RWPE2 (cell line): Measurements from ENCODE around the gene KNTC1.

Source experiments
- ATAC-seq: fragments of 200-7000 bp; cut with Tn5 transposase; 3 replicates; pipeline ENCODE4 v1.9.1; 2021; ENCODE audit warnings: low read depth
- DNase-seq: peaks from one replicate; pipeline ENCODE4 v3.0.0-alpha.2; 2020; ENCODE audit warnings: low spot score
- H3K27ac ChIP-seq: fragments of 450-650 bp; 2 replicates; pipeline ENCODE4 v1.5.1; 2017; ENCODE audit warnings: mild to moderate bottlenecking; ENCODE audit not compliant: poor library complexity, severe bottlenecking
- H3K27me3 ChIP-seq: fragments of 250-450 bp; sonication (Bioruptor Pico); 2 replicates; pipeline ENCODE4 v1.5.1; 2021; ENCODE audit warnings: mild to moderate bottlenecking, moderate library complexity; ENCODE audit not compliant: insufficient read depth, poor library complexity, severe bottlenecking
- H3K36me3 ChIP-seq: fragments of 250-450 bp; sonication (Bioruptor Pico); 2 replicates; pipeline ENCODE4 v1.5.1; 2020; ENCODE audit warnings: low read depth, mild to moderate bottlenecking, moderate library complexity
- H3K4me1 ChIP-seq: fragments of 250-450 bp; sonication (Bioruptor Pico); 2 replicates; pipeline ENCODE4 v1.5.1; 2021; ENCODE audit warnings: mild to moderate bottlenecking, moderate library complexity; ENCODE audit not compliant: insufficient read depth, poor library complexity, severe bottlenecking
- H3K4me3 ChIP-seq: fragments of 250-450 bp; sonication (Bioruptor Pico); 2 replicates; pipeline ENCODE4 v1.5.1; 2021; ENCODE audit warnings: mild to moderate bottlenecking, moderate library complexity; ENCODE audit not compliant: severe bottlenecking
- H3K9me3 ChIP-seq: fragments of 250-450 bp; sonication (Bioruptor Pico); 2 replicates; pipeline ENCODE4 v1.5.1; 2021; ENCODE audit warnings: mild to moderate bottlenecking, moderate library complexity; ENCODE audit not compliant: severe bottlenecking
- TF ChIP-seq, protein P1 (sequence below): fragments of 450-650 bp; IDR thresholded peaks from one replicate; pipeline ENCODE4 v1.5.1; 2017; ENCODE audit warnings: mild to moderate bottlenecking, moderate library complexity; ENCODE audit not compliant: poor library complexity, severe bottlenecking

The KNTC1 gene

DNA sequence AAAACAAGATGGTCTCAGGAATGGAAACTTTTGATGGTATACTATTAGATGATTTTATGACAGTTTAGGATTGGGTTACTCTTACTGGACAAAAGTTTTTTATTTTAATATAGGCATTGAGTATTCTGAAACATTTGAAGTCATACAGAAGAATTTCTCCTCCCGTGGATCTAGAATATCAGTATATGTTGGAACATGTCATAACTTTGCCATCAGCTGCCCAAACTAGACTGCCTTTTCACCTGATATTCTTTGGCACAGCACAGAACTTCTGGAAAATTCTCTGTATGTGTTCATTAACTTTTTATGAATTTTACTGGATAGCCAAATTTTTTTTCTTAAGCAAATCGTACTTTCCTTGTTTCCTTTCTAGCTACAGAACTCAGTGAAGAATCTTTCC, 75.4 kb downstream of the KNTC1 start:
- no peak for ATAC-seq
- no peaks in the 10 kb centered on the region for H3K4me1 ChIP-seq
- H3K9me3 ChIP-seq: no peaks in the 10 kb centered on the region
- no peak overlapping the region for H3K4me3 ChIP-seq
- no peak overlapping the region for H3K27ac ChIP-seq
- DNase-seq: no peak
- H3K36me3 ChIP-seq: peaks cover 85% of the 10 kb centered on the region
- H3K27me3 ChIP-seq: no peaks in the 10 kb centered on the region
- TF ChIP-seq, protein P1, sequence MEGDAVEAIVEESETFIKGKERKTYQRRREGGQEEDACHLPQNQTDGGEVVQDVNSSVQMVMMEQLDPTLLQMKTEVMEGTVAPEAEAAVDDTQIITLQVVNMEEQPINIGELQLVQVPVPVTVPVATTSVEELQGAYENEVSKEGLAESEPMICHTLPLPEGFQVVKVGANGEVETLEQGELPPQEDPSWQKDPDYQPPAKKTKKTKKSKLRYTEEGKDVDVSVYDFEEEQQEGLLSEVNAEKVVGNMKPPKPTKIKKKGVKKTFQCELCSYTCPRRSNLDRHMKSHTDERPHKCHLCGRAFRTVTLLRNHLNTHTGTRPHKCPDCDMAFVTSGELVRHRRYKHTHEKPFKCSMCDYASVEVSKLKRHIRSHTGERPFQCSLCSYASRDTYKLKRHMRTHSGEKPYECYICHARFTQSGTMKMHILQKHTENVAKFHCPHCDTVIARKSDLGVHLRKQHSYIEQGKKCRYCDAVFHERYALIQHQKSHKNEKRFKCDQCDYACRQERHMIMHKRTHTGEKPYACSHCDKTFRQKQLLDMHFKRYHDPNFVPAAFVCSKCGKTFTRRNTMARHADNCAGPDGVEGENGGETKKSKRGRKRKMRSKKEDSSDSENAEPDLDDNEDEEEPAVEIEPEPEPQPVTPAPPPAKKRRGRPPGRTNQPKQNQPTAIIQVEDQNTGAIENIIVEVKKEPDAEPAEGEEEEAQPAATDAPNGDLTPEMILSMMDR: no peak

DNA sequence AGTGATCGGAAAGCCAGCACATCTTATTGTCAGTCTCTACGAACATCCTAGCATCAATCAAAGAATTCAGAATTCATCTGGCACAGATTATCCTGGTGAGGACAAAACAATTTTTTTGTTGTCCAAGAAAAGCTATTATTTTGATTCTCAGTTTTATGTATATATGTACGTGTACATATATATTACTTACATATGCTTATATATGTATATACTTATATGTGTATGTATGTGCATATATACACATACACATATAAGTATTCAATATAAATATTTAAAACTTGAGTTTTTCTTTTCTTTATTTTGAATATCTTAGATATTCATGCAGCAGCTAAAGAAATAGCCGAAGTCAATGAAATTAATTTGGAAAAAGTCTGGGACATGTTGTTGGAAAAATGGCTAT, 77.9 kb downstream of the KNTC1 start:
- no peaks in the 10 kb centered on the region for H3K4me1 ChIP-seq
- TF ChIP-seq, protein P1: no peak
- no peak overlapping the region for H3K4me3 ChIP-seq
- no peak for ATAC-seq
- no peak for DNase-seq
- no peaks in the 10 kb centered on the region for H3K27me3 ChIP-seq
- H3K36me3 ChIP-seq: peaks cover 88% of the 10 kb centered on the region
- no peak overlapping the region for H3K27ac ChIP-seq
- H3K9me3 ChIP-seq: no peaks in the 10 kb centered on the region

DNA sequence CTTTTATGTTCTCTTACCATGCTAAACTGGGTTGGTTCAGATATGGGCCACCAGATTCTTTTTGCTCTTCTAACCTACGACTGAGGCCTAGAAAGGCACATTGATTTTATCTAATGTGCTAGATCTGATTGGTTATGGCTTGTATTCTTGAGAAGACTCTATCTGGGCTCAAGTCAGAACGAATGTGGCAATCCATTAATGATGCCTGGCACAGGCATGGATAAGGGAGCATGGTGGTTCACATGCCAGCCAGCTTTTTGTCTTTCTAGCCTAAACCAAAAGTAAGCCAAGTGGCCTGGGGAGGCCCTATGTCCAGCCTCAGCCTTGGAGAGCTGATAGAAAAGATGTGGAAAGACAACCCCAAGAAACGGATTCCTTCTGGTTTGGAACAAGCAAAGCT, 82.7 kb downstream of the KNTC1 start:
- no peak overlapping the region for H3K4me3 ChIP-seq
- H3K27me3 ChIP-seq: no peaks in the 10 kb centered on the region
- DNase-seq: no peak
- ATAC-seq: no peak
- TF ChIP-seq, protein P1: no peak
- no peaks in the 10 kb centered on the region for H3K9me3 ChIP-seq
- no peak overlapping the region for H3K27ac ChIP-seq
- H3K4me1 ChIP-seq: no peaks in the 10 kb centered on the region
- H3K36me3 ChIP-seq: peaks cover 83% of the 10 kb centered on the region

DNA sequence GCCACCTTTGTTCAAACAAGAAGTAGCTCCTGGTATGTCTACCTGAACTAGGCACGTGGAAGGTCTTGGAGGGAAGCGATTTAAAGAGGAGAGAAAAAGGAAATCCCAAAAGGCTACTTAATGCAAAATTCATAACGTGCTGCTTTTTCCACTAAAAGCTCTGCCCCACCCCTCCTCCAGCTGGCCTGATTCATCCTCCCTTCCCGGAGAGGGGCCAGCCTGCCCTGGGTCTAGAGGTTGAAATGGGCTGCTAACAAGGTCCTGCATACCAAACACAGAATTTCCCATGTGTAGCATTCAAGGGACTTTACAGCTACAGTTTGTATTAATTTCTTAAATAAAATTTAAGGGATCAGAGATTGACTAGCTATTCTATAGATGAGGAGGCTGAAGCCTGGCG, 83.2 kb downstream of the KNTC1 start:
- Histone ChIP-seq H3K27ac (no peak overlapping the region), H3K36me3 (peaks cover 82% of the 10 kb centered on the region), H3K9me3 (no peaks in the 10 kb centered on the region), H3K4me1 (no peaks in the 10 kb centered on the region), H3K4me3 (no peak overlapping the region), H3K27me3 (no peaks in the 10 kb centered on the region)
- DNase-seq (no peak), ATAC-seq (no peak)
- TF ChIP-seq, protein P1: no peak

DNA sequence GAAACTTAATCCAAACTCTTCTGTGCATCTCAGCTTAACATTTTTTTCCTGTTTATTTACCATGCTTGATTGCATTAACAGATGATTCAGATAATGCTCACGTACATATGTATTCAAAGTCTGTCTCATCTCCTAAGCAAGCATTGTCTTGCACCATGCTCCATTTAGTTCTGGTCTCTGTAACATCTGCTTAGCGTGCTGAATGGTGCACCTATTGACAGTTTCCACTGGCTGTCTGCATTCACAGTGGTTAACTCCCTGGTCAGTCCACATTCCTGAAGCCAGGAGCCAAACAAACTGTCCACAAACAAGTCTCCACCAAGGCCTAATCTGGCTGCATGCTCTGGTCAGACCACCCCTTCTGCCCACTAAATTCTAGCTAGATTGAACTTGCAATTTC, 83.9 kb downstream of the KNTC1 start:
- H3K9me3 ChIP-seq: no peaks in the 10 kb centered on the region
- DNase-seq (no peak), ATAC-seq (peak; percentile 62; the same call in 2 of the 3 replicates)
- TF ChIP-seq, protein P1: no peak
- H3K4me1 ChIP-seq: no peaks in the 10 kb centered on the region
- no peak overlapping the region for H3K4me3 ChIP-seq
- H3K27me3 ChIP-seq: no peaks in the 10 kb centered on the region
- H3K27ac ChIP-seq: no peak overlapping the region
- H3K36me3 ChIP-seq: peaks cover 85% of the 10 kb centered on the region
